GM18519 (cell line): ENCODE results near the gene PGP.

ENCODE experiments used
- ATAC-seq: cut with Tn5 transposase; IDR thresholded peaks from one replicate; pipeline ENCODE4 v1.9.1; 2021; ENCODE audit warnings: mild to moderate bottlenecking, moderate library complexity; ENCODE audit not compliant: unreplicated experiment, low FRiP score

PGP gene

DNA sequence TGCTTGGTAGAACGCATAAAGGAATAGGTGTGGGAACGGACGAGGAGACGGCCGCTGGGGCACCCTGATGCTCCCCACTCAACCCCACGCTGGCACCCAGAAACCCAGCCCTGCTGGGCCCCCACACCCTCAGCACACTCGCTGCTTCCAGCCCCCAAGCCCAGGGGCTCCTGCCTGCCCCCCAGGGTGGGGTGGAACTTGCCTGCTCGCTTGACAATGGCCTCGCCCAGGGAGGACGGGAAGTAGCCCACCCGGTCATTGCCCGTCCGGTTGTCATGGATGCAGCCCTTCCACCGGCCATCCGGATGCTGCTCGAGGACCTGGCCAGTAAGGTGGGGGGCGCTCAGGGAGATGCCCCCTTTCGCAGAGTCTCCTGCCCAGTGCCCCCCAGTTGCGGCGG is 28.1 kb downstream of the PGP start:
- ATAC-seq, result no peak

DNA sequence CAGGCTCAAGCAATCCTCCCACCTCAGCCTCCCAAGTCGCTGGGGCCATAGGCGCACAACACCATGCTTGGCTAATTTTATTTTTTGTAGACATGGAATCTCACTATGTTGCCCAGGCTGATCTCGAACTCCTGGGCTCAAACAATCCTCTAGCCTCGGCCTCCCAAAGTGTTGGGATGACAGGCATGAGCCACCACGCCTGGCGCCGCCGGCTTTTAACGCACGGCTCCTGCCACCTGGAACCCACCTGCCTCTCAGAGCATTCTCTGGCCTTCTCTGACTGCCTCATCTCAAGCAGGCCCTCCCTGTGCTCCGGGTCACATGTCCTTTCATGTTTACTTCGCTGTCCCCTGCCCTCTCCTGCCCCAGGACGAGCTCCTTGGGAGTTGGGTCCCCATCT is 28.6 kb downstream of the PGP start:
- no peak for ATAC-seq

GRCh38 chr16:2184962-2185361 is 29.7 kb downstream of the PGP start:
- ATAC-seq, result no peak

DNA sequence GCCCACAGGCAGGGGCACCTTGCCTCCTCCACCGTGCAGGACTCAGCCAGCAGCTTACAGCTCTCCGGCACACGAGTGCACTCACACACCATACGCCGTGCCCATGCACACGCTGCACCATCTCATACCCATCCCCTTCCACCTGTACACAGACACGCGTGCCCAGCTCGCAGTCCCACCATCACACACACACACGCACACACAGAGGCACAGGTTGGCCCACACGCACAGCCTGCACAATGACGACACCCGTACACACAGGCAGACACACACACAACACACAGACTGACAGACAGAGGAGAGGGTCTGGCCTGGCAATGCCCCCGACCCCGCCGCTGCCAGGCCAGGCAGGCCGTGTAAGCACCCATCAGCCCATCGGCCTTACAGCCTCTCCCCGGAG is 30.3 kb downstream of the PGP start:
- no peak for ATAC-seq

DNA sequence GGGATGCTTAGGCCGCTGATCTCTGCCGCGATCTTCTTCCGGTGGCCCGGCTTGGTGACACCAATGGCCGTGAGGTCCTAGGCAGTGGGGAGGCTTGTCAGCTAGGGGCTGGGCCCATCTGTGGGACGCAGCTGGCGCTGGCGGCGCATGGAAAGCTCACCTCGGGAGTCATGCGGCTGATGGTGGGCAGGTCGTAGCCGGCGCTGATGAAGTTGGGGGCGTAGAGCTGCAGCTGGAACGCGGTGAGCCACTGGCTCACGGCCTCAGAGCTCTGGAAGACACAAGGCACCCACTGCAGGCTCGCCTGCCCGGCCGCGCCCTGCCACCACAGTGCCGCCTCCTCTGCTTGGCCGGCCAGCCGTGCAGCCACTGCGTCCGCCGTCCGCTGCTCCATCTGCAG is 31.0 kb downstream of the PGP start:
- no peak for ATAC-seq

- no peak for ATAC-seq
These were observed 32.7 kb downstream of the PGP start for GRCh38 chr16:2181952-2182351.

DNA sequence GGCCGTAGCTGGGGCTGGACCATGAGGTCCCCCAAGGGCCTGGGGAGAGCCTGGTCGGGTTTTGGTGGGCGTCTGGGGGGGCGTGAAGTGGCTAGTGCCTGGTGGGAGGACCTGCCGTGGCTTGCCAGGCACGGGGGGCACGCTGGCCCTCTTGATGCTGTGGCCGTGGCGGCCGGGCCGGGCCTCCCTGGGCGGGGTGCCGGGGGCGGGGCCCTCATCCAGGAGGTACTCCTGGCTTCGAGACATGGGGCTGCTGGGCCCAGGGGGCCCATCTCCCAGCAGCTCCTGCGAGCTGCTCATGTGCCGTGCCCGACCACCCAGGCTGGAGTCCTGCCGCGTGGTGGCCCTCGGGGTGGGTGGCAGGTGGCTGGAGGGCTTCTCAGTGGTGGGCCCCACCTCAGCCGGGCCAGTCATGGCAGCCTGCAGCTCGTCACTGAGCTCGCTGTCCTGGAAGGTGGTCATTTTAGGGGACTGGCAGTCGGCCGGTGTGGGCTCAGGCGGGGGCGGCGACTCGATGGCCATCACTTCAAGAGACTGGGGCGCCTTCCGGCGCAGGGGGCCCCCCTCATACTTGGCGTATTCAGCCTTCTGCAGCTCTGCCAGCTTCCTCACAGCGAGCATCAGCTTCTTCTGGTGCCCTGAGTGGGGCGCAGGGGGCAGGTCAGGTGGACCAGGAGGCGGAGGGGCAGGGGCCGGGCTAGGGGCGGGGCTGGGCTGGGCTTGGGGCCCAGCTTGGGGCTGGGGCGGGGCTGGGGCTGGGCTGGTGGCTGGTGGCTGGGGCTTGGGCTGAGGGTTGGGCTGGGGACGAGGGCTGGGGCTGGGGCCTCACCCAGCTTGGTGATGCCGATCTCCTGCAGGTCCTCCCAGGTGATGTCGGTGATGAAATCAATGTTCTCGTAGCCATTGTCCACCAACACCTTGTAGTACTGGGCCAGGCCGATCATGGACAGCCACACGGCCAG is 33.4 kb downstream of the PGP start:
- ATAC-seq, result no peak

- no peak for ATAC-seq
These were observed 34.2 kb downstream of the PGP start for GRCh38 chr16:2180461-2180860.

- no peak for ATAC-seq
These were observed 35.1 kb downstream of the PGP start for GRCh38 chr16:2179576-2179975.

GRCh38 chr16:2179107-2179501 is 35.5 kb downstream of the PGP start:
- no peak for ATAC-seq

GRCh38 chr16:2178321-2179106 is 36.1 kb downstream of the PGP start:
- ATAC-seq, result no peak

DNA sequence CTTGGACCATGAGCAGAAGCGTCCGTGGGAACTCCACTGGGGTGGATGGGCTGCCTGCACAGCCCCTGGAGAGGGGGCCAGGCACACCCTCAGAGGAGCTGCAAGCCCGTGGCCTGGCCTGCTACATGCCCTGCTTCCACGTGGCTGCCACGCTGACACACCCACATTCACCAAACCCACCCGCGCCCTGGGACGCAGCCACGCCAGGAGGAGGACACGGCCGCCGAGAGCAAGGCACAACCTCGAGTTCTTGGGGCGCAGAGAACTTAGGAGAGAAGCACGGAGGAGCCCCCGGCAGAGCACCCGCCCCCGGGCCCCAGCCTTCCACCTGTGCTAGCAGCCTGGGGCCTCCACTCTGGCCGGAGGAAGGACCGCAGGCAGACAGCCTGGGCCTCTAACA is 37.1 kb downstream of the PGP start:
- ATAC-seq, result no peak

GRCh38 chr16:2177101-2177500 is 37.5 kb downstream of the PGP start:
- no peak for ATAC-seq

DNA sequence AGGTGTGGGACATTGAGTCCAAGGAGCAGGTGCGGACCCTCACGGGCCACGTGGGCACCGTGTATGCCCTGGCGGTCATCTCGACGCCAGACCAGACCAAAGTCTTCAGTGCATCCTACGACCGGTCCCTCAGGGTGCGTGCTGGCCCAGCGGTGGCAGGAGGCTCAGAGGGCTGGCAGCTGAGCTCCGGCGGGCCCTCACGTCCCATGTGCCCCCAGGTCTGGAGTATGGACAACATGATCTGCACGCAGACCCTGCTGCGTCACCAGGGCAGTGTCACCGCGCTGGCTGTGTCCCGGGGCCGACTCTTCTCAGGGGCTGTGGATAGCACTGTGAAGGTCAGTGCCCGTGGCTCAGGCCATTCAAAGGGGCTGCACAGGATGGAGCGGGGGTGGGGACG is 38.6 kb downstream of the PGP start:
- no peak for ATAC-seq

DNA sequence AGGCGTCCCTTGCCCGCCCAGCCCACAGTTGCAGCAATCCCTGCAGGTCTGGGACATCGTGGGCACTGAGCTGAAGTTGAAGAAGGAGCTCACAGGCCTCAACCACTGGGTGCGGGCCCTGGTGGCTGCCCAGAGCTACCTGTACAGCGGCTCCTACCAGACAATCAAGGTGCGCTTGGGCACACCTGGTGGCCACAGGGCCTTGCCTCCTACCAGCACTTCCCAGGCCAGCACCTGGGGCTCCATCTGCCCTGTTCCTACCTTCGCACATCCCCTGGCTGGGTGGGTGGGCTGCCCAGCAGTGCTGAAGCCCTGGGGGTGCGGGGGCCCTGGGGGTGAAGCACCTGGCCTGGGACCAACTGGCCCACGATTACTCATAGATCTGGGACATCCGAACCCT is 39.2 kb downstream of the PGP start:
- no peak for ATAC-seq

GRCh38 chr16:2174396-2175131 is 40.1 kb downstream of the PGP start:
- no peak for ATAC-seq

GRCh38 chr16:2173916-2174315 is 40.7 kb downstream of the PGP start:
- no peak for ATAC-seq

DNA sequence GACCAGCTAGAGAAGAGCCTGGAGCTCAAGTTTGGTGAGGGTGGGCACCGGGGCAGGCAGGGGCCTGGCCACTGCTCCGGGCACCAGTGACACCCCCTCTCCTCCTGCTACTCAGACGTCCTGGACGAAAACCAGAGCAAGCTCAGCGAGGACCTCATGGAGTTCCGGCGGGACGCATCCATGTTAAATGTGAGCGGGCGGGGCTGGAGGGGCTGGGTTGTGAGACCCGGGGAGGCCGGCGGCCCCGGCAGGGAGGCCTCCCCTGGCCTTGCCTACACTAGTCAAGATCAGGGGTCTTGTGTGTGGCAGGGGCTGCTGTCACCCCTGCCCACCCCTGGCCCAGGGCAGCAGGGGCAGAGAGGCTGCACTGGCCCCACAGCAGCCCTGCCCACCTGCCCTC is 41.3 kb downstream of the PGP start:
- ATAC-seq, result no peak

GRCh38 chr16:2172688-2173335 is 41.8 kb downstream of the PGP start:
- ATAC-seq, result no peak

- ATAC-seq, result no peak
These were observed 43.0 kb downstream of the PGP start for GRCh38 chr16:2171601-2172178.
